GM21717 (cell line): Measurements from ENCODE around the gene C6orf141.

Experiments
- ATAC-seq: cut with Tn5 transposase; IDR thresholded peaks from one replicate; pipeline ENCODE4 v1.9.1; 2021; ENCODE audit warnings: mild to moderate bottlenecking, moderate library complexity; ENCODE audit not compliant: unreplicated experiment

The C6orf141 gene

DNA sequence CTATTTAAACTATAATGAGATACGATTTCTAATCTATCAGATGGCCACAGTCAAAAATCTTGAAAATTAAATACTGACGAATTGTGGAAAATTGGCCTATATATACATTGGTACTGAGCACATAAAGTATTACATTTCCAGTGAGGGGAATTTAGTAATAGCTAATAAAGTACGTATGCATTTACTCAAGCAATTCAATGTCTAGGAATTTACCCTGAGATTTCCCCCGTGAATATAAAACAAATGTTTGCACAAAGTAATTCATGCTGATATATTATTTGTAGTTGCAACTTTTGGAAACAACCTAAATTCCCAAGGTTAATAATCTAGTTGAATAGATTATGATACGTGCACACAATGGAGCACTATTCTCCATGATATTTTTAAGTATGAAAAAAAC lies 14.7 kb upstream of the C6orf141 start:
- no peak for ATAC-seq

DNA sequence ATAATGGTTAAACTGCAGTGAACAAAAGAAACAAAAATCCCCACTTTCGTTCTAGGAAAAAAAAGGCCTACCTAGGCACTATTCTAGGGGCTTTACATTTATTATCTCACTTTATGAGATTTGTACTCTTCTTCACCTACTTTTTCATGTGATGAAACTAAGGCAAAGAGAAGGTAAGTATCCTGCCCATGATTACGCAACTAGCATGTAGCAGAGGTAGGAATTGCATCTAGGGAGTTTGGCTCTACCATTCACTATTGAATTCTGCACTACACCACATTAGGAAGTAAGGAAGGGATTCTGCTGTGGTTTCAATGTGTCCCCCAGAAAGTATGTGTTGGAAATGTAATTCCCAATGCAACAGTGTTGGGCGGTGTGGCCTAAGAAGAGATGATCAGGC lies 11.4 kb upstream of the C6orf141 start:
- no peak for ATAC-seq

DNA sequence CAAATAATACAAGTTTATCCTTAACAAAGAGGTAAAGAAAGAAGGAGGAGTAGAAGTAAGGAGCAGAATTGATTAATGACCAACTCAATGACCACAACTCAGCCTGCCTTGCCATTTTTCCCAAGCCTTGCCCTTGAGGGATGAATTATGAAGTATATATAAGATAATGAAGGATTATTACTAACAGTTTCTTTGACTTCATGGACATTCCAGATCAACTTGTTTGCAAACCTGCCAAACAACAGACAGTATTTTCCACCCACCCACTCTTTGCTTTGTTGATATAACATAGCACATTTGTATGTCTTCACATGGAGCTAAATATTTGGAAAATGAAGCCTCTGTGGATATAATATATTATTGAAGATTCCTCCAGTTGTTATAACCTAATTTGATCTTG lies 9.9 kb upstream of the C6orf141 start:
- no peak for ATAC-seq

DNA sequence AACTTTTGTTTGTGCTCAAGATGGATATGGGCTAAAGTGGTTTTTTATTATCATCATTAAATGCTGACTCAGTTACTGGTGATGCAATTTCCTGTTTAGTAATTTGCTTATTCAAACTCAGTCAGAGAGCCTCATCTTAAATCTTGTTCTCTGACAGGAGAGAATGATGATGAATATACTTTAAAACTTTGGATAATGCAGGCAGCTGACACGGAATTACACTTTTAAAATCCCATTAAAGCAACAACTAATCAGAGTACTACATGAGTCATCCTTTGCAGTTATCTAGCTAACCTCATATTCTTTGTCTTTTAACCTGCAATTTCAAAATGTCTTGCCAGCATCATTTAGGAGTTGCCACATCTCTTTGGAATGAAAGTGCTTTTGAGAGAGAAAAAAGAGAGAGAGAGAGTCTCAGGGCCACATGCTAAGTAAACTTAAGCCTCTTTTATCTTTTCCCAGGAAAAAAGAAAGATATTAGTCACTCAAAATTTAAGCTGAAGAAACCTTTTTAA lies 9.2 kb upstream of the C6orf141 start:
- no peak for ATAC-seq

DNA sequence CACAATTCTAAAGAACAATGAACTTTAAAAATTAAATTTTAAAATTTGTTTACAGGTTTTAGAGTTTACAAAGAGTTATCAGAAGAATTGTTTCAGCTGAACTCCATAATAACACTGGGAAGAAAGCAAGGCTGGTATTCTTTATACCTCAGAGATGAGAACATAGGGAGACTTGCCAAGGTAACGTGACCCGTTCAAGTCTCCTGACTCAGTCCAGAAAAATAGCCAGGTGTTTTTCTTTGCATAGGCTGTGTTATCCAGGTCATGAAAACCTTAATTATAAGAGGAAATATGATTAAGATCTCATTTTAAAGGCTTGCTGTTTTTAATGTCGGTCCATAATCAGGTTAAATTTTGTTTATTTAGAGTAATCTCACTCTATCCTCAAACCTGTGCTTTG lies 8.5 kb upstream of the C6orf141 start:
- ATAC-seq, result no peak

DNA sequence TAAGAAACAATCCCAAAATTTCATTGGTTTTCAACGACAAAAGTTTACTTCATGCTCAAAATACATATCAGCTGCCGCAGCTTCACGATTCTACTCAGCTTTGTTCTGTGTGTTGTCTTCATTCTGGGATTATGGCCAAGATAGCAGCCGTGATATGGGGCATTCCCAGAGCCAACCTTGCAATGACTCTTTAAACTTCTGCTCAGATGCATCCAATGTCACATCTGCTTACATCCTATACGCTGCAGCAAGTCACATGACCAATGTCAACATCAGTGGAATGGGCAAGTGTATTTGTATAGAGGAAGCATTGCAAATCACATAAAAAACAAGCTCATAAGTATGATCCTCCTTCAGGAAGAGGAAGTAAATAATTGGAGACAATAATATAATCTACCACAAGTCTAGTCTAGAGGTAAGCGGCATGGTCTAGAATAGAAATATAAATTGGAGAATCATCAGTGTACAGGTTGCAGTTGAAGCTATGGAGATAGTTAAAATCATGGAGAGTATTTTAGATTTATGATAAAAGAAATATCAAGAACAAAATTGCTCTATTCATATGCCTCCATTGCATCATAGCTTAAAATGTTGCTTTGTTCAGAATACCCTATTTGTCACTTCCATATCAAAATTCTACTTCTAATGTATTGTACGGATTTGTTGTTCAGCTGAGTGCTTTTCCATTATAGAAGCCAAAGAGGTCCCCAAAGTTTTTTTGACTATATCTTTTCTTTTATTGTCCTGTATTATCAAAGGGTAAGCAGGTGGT lies 7.2 kb upstream of the C6orf141 start:
- ATAC-seq, result no peak

DNA sequence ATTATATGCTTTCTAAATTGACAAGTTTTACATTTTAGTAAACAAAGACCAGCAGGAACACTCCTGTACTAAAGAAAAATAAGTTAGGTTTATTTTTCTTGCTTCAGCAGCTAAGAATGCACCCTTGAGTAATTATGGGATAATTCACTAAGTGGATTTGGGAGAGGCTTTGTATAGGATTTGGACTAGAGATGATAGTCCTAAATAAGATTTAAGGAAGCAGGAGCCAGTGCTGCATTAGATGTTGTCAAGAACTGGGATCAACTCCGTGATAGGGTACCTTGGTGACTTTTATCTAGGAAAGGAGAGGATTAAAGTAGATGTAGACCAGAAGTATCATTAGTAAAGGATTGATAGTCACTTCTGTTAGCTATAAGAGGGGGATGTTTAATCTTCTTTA lies 4.1 kb upstream of the C6orf141 start:
- no peak for ATAC-seq

DNA sequence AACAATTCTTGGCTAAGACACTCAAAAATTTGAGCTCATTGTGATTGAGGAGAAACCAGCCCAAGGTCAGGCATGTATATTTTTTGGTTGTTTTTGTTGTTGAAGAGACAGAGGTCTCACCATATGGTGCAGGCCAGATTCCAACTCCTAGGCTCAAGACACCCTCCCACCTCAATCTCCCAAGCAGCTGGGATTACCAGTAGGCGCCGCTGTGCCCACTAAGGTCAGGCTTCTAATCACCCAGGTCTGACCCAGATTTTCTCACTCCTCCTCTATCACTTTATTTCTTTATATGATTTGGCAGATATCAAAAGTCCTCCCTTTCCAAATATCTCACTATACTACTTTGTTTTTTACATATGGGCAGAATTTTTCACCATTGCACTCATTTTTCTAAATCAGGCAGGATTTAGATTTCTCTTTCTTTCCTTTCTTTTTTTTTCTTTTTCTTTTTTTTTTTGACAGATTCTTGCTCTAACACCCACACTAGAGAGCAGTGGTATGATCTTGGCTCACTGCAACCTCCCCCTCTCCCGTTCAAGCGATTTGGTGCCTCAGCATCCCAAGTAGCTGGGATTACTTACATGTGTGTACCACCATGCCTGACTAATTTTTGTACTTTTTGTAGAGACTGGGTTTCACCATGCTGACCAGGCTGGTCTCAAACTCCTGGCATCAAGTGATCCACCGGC lies 1.7 kb upstream of the C6orf141 start:
- ATAC-seq, result no peak

DNA sequence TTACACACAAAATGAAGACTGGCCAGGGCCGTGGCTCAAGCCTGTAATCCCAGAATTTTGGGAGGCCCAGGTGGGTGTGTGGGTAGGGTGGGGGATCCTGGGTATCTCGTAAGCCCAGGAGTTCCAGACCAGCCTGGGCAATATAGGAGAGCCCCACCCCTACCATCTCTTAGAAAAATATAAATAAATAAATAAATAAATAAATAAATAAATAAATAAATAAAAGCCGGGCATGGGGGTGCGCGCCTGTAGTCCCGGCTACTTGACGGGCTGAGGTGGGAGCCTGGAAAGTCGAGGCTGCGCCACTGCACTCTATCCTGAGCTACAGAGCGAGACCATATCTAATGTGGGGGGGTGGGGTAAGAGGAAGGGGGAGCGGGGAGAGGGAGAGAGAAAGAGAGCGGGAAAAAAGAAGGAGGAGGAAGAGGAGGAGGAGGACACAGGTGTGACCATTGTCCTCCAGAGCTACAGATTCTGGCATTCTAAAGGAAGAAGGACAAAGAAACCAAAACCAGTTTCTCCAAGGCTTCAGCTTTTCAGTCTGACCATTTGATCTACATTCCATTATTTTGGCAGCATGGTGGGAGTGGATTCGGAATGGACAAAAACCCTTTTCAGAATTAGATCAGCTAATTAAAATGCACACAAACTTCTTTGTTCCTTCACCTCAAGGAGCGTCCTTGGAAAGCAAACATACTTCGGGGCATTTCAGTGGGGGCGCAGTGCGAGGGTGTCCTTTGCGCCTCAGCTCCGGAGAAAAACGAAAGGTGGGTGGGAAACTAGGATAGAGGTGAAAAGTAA lies 577 bp upstream of the C6orf141 start:
- ATAC-seq, result no peak

DNA sequence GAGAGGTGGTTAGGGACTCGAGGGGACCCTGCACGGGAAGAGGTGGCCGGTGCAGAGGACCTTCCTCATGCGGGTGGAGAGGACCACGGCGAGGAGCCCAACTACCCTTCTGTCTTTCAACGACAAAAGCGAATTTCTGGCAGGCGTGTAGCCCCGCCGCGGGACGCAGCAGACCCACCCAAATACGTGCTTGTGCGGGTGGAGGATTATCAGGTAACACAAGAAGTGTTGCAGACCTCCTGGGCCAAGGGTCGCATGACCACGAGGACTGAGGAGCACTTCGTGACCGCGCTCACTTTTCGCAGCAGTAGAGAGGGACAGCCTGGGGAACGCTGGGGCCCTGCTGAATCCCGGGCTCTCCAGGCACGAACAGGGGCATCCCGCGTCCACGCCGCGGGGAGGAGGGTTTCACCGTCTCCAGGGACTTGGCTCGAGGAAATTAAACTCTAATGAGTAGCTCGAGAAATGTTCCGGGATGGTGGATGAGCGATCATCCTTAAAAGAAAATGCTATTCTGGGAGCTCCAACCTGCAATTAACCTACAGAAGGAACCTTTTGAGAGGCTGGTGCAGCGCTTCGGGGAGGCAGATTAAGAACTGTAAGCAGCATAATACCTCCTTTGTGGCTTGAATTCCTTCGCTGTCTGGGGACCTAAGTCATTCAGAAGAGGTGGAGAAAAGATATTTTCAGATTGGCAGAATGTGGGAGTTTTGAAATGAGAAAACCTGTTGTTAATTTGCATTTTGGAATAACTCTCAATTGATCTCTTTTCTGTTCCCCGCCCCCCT lies 804 bp downstream of the C6orf141 start:
- peak; percentile 44 for ATAC-seq

DNA sequence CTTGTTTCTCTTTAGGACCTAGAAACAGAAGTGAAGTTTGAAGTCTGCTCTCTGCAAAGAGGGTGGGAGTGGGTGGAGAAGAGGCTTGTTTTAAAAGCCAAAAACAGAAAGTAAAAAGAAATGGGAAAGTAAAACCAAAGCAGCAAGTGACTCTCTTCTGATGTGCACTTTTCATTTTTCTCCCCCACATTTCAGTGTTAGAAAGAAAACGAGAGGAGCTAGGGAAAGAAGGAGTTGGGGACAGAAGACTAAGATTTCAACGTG lies 1.3 kb downstream of the C6orf141 start:
- ATAC-seq, result peak; percentile 68

DNA sequence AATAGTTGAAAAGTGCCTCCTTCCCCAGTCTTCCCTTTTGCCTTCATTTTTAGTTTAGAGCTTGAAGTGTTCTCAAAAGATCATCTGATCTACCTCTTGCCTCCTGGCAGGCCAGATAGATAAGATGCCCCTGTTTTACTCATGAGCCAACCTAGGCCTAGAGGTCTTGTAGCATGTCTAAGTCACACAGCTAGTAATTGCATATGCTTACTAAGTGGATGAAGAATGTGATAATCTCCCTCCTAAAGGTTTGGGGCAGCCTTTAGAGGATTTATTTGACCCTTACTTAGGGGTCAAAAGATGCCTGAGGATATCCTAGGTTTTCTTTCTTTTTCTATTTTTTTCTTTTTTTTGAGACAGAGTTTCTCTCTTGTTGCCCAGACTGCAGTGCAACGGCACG lies 2.1 kb downstream of the C6orf141 start:
- no peak for ATAC-seq

DNA sequence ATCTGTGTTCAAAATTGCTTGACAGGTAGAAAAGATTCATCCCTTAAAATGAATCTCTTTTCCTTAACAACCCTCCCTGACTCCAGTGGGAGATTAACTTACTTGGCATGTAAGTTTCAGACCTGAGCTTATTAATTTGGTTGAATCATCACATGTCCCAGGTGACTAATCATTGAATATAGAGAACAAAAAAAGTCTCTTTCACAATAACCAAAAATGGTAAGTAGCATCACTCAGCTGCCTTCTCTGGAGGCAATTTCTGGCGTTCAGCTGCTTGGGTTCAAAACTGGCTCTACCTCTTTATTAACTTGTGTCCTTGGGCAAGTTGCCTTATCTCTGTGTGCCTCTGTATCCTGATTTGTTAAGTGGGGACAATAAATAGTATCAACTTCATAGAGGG lies 2.9 kb downstream of the C6orf141 start:
- no peak for ATAC-seq

DNA sequence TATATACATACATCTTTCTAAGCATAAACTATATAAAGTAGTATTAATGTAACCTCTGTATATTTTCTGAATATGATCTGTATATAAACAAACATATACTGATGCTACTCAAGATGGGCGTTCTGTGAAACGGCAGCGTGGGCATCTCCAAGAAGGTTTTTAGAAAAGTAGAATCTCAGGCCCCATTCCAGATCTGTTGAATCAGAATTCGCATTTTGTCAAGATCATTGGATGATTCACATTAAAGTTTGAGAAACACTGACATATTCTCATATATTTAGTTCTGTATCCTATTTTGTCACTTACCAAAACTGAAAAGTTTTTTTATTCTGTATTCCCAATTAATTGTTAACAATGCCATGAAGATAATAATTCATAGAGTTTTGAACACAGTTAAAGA lies 5.5 kb downstream of the C6orf141 start:
- ATAC-seq, result no peak

DNA sequence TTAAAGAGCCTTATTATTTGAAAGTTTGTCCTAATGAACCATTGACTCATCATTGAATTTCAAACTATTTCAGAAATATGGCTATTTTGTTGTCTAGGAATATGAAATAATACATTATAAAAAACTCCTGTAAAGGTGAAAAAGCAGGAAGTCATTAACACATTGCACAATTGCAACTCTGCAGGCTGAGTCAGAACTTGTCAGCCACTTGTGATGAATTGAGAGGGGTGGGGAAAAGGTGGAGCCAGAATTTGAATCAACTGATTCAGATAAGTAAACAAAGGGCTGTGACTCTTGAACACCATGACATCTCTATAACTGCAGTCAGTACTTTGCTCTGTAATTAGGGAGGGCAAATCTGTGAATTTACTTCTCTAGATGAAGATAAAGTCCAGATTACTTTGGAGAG lies 6.0 kb downstream of the C6orf141 start:
- no peak for ATAC-seq

DNA sequence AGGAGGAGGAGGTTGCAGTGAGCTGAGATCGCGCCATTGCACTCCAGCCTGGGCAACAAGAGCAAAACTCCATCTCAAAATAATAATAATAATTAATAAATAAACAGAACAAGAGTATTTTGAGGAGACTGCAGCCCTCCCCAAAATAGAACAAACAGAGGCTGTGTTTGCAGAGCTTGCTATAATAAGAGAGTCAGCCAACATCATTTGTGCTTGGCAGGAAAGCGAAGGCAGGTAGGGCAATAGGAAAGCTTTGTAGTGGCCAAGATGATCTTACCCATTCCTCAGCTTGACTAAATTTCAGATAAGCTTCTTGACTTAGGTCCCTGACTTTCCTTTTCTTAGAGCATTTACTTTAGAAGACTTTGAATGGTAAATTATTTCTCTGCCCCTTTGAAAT lies 6.7 kb downstream of the C6orf141 start:
- no peak for ATAC-seq

DNA sequence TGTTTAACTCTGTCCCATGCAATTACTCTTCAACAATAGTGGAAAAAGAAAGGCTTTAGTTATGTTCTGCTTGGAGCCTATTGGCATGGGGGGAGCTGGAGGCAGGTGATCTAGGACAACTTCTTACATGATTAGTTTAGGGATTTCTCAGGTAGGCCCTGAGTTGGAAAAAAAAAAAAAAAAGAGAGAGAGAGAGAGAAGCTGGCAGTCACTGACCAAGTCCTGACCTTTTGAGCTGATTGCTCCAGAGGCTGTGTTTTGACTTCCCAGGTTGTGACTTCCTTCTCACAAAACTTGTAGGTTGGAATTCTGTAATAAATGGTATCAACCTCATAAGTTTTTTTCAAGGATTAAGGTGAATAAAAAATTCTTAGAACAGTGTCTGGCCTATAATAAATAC lies 7.8 kb downstream of the C6orf141 start:
- no peak for ATAC-seq

DNA sequence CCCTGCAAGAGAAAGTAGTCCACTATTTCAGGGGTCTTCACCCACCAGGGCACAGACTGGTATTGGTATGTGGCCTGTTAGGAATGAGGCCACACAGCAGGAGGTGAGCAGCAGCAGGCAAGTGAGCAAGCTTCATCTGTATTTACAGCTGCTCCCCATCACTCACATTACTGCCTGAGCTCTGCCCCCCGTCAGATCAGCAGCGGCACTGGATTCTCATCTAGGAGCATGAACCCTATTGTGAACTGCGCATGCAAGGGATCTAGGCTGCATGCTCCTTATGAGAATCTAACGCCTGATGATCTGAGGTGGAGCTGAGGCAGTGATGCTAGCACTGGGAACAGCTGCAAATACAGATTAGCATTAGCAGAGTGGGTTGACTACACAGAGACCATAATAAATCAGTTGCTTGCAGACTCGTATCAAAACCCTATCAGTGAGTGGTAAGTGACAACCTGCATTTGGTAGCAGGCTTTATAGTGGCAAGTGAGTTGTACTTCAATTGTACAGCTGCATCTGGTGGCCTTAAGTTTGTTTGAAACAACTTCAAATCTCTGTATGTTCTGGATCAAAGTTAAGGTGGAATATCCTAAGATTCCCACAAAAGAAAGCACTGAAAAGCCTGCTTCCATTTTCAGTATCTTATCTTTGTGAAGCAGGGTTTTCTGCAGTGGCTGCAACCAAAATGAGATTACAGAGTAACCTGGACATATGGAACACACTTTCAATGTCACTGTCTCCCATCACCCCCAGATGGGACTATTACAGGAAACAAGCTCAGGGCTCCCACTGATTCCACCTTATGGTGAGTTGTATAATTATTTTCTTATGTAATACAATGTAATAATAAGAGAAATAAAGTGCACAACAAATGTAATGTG lies 12.8 kb downstream of the C6orf141 start:
- no peak for ATAC-seq

DNA sequence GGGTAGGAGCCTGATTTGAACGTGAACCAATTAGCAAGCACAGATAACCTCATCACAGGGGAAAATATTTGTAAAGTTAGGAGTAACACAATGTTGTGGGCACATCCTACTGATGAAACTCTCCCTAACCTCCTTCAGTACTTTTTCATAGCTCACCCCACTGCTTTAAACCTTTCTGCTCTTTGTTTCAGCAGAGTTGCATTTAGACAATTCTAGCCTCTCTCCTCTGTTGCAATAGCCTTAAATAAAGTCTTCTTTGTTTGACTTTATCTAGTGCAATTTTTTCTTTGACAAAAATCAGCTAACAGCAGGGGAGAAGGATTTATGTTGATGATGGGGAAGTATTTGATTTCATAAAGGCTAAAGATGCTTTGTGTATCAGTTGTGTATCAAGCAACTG lies 14.1 kb downstream of the C6orf141 start:
- no peak for ATAC-seq

DNA sequence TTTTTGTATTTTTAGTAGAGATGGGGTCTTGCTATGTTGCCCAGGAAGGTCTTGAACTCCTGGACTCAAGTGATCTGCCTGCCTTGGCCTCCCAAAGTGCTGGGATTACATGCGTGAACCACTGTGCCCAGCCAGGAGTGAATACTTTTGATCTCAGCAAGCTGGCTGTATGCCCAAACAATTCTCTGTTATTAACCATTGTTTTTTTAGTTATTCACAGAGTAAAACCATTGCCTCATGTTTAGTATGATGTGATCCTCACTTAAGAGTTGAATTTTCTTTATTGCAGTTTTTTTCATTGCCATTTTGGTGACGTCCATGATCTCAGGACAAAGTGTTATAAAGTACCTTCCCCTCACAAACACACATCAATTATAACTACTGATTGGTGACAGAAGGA lies 14.8 kb downstream of the C6orf141 start:
- no peak for ATAC-seq
